ENCODE measurements around the gene LTK. TPM values are rescaled to one million over a fixed set of nuclear protein-coding genes. Genes with fewer than 3 reads are reported as not detected.

LTK gene
- total and polyA plus RNA-seq, 2 of the 8 experiments (the other 6 are each of a cell fraction or from before 2014, with no cell fraction given), result 0.05 to 0.19 TPM

DNA sequence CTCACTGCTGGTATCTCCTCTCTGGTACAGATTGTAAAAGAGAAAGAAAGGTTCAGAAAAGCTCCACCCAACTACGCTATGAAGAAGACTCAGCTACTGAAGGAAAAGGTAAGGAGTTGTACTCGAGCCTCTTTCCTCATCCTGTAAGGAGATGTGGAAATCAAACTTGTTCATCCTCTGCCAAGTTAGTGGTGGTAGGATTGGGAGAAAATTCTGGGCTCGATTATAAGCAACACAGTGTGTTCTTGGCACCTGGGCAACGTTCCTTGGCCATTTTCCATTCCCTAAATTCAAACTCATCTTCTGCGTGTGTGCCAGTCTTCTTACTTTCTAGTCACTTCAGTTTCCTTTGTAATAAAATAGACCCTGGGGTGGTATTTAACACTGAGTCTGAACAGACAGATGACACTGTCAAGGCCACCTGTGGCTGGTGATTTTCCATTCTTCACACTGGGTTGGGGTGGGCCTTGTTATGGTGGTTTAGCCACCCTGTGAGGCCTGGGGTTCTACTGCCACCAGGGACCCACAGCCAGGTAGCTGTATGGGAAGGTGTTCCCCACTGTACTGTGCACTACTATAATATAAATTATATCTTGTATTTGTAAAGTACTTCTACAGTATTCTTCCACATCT lies 37.1 kb downstream of the LTK start:
- H3K36me3 ChIP-seq (ENCODE audit: control insufficient read depth in 2 of 4, insufficient read depth in 4 of 4, low read length in 3 of 4), result peaks cover 33 to 72% (median 61%) of the 10 kb centered on the region in 4 experiments
- no peak overlapping the region for H2BK120ac ChIP-seq (replicated peaks; ENCODE audit: low read depth, low read length)
- H4K91ac ChIP-seq (replicated peaks; ENCODE audit: insufficient read length, low read length), result no peak overlapping the region
- H4K20me1 ChIP-seq (replicated peaks in 1 of 2; ENCODE audit: control insufficient read depth in 1 of 2, insufficient read depth in 2 of 2, low read length in 2 of 2), result peaks cover 0 to 3% of the 10 kb centered on the region in 2 experiments
- no peak for FAIRE-seq
- WGBS, 2 experiments (ENCODE audit: extremely low coverage in 1 of 2, insufficient coverage in 1 of 2, insufficient read length in 1 of 2, insufficient replicate concordance in 2 of 2, low coverage in 1 of 2, low lambda C conversion rate in 2 of 2, missing lambda C conversion rate in 1 of 2), result 89% methylated on average over 5 of the region's 5 CpGs; no CpG with 5 or more reads in 1 of the 2 experiments
- no peak overlapping the region for H3K23ac ChIP-seq (ENCODE audit: insufficient read length)
- no peak overlapping the region for H4K5ac ChIP-seq (ENCODE audit: insufficient read length, low read depth, low read length)
- ChIA-PET POLR2A (ENCODE audit: partially characterized antibody) (interaction anchor here (1.2 kb wide), 1 partner anchor 9 kb away, joined by 4 read pairs; no protein-coding TSS in a partner anchor), CTCF (ENCODE audit: partially characterized antibody) (interaction anchor here (0.7 to 1.4 kb wide), 3 partner anchors 10 to 30 kb away, joined by 3 to 5 read pairs (median 3); no protein-coding TSS in a partner anchor)
- no peak overlapping the region for H3K14ac ChIP-seq (ENCODE audit: insufficient read length)
- no peak overlapping the region for H4K8ac ChIP-seq (ENCODE audit: extremely low read depth, insufficient read depth, low read length)
- H3K27ac ChIP-seq (ENCODE audit: low read depth, low read length), result no peak overlapping the region
- no peaks in the 10 kb centered on the region for H3K23me2 ChIP-seq (ENCODE audit: low read depth, low read length)
- H3K27me3 ChIP-seq (replicated peaks in 1 of 4; ENCODE audit: control insufficient read depth in 3 of 4, extremely low read depth in 1 of 4, insufficient read depth in 3 of 4, low read length in 3 of 4), result no peaks in the 10 kb centered on the region
- no peaks in the 10 kb centered on the region for H3K79me2 ChIP-seq (ENCODE audit: control insufficient read depth in 1 of 2, insufficient read depth in 2 of 2, low read length in 2 of 2)
- no peak overlapping the region for H2AK5ac ChIP-seq (ENCODE audit: low read depth, low read length)
- no peak overlapping the region for H3K18ac ChIP-seq (ENCODE audit: extremely low read depth, low read length)
- H3K4me1 ChIP-seq (replicated peaks in 1 of 4; ENCODE audit: control insufficient read depth in 3 of 4, insufficient read depth in 4 of 4, low read length in 3 of 4), result no peaks in the 10 kb centered on the region
- no peak overlapping the region for H3K4me3 ChIP-seq (ENCODE audit: extremely low read depth in 1 of 4, insufficient read depth in 2 of 4, low read depth in 3 of 4, low read length in 4 of 4)
- no peak overlapping the region for H3K4me2 ChIP-seq (ENCODE audit: insufficient read depth in 1 of 2, low read depth in 2 of 2, low read length in 2 of 2)
- no peak overlapping the region for H3K56ac ChIP-seq (replicated peaks; ENCODE audit: insufficient read length, low read depth, low read length)
- H2BK5ac ChIP-seq (ENCODE audit: low read depth, low read length), result no peak overlapping the region
- DNase-seq (ENCODE audit: low read depth in 1 of 2, low spot score in 2 of 2), result no peak
- no peak overlapping the region for H3K9ac ChIP-seq (replicated peaks in 1 of 4; ENCODE audit: extremely low read depth in 1 of 4, low read depth in 3 of 4, low read length in 3 of 4)
- H3K79me1 ChIP-seq (ENCODE audit: low read depth, low read length), result no peaks in the 10 kb centered on the region
- no peak overlapping the region for H2BK12ac ChIP-seq (ENCODE audit: low read depth, low read length)
- H2BK20ac ChIP-seq (ENCODE audit: low read length), result no peak overlapping the region
- no peak overlapping the region for H2BK15ac ChIP-seq (ENCODE audit: low read length)
- no peak for TF ChIP-seq ZNF274 (IDR thresholded peaks at IDR 0.05; ENCODE audit: borderline replicate concordance, extremely low read depth, low read length)
- no peak for TF ChIP-seq TCF12 (IDR thresholded peaks at IDR 0.05; ENCODE audit: low read depth, low read length)
- H3K4ac ChIP-seq (replicated peaks; ENCODE audit: insufficient read length, low read depth, low read length), result no peak overlapping the region
- no peaks in the 10 kb centered on the region for H3K9me3 ChIP-seq (ENCODE audit: insufficient read depth in 2 of 2, low read depth in 1 of 2, low read length in 1 of 2)
- no peak overlapping the region for H2AFZ ChIP-seq (ENCODE audit: low read length)

Data from H1 (cell line).